NOMO-1 treated with dmso at 0.1 percent for 144 hours (cell line): ENCODE data around the gene INTS7.
"Not testable (repeated sequence)": the region's sequence is repeated elsewhere in the genome, so short reads cannot be mapped to it uniquely, and the experiment has no call there.

Experiments
- DNase-seq: peaks from one replicate; lab custom pipeline; 2025; ENCODE audit not compliant: unreplicated experiment; lab: John Stamatoyannopoulos, UW

The INTS7 gene

DNA sequence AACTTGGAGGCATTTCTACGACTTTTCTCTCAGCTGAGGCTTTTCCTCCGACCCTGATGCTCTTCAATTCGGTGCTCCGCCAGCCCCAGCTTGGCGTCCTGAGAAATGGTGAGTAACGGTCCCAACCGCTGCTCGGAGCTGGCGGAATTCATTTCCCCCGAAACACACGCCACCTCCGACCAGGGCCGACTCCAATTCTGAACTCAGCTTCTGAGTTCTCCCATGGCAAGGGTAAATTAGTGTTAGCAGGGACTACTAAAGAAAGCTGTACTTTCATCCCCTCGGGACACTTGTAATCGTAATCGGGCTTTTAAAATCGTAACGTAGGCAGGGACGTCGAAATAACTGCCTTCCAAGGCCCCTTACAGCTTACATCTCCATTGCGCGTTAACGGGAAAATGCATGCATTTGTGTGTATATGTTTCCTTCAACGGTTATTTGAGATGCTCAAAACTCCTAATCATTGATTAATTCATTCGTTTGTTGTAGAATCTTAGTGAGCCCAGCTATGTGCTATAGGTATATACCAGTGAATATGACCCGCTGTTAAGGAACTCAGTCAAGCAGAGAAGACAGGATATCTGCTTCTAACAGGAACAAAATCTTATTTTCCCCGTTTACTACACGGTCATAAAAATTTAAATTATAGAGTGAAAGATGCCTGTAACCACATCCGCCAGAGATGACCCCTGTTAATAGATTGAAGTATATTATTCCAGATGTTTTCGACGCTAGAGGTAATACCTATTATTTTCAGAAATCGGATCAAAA, 663 bp upstream of the INTS7 start:
- no peak for DNase-seq

DNA sequence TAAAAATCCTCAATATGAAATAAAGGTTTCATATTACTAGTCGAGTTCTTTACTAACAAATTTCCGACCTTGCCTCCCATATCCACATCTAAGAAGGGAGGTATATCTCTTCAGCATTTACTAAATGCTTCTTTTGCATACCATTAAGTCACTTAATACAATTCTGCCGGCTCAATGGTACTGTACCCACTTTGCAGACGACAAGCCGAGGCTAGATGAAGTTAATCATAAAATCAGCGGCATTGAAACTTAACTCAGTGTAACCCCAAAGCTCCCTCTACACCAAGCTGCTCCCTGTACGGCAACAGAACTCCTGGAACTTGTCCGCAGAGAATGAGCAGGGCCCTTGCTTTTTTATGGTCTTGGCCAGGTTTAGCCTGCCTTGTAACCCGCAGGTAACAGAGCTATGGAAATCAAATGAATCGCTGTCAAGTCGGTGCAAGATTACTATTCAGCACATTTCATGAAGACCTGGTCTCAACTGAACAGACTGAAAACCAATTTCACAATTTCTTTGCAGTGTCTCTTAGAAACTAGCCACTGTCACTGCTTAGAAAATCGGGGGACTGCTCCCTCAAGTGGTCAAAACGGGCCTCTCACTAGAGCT, 738 bp downstream of the INTS7 start:
- no peak for DNase-seq

DNA sequence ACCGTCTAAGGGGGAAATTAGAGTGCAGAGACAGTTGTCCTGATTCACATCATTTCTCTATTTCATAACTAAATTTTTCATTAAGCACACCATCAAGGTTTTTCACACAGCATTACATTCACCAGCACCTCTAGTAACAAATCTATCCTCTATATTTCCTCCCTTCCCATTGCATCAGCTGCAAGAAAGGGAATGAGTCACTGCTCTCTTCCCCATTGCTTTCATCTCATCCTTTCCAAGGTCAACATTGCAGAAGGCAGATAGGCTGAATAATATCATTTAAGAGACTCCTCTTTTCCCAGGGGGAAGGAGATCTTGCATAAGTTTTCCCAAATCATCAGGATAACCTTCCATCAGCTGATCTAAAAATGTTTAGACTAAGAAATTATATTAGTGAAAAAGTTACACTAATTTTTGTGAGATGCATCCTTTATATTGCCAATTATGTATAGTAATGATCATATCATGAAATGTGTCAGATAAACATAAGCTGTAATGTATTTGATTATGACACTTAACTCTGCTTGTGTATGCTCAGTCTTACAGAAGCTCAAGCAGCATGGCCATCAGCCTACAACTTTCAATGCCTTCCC, 4.3 kb downstream of the INTS7 start:
- no peak for DNase-seq

DNA sequence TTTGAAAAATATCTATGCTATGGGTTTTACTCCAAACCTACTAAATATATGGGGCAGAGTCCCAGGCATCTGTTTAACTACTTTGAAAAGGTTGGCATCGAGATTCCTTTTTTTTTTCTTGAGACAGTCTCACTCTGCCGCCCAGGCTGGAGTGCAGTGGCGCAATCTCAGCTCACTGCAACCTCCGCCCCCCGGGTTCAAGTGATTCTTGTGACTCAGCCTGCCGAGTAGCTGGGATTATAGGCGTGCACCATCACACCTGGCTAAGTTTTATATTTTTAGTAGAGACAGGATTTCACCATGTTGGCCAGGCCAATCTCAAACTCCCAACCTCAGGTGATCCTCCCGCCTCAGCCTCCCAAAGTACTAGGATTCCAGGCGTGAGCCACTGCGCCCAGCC, 7.6 kb downstream of the INTS7 start:
- DNase-seq, result not testable (repeated sequence)

DNA sequence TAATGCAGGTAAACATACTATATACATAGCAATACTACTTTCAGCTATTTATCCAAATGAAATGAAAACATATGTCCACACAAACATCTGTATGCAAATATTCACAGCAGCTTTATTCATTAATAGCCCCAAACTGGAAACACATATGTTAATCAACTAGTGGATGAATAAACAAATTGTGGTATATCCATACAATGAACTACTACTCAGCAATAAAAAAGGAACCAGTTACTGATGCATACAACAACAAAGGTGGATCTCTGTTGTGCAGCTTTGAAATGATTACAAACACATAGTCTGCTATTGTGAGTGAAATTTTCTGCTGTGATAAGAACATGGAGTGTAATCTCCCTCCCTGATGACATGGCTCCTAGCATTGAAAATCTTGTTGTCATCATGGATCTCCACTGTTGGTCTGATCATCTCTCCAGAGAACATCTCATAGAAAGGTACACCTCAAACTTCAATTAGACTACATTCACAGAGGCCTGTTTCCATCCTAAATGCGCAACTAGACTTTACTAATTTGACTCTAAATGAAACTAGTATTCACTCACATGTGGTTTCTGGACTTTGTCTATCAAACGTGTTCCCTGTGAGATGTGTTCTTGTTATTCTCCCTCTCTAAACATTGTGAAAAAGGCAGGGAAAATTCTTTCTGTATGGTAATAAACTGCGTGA, 10.7 kb downstream of the INTS7 start:
- no peak for DNase-seq

DNA sequence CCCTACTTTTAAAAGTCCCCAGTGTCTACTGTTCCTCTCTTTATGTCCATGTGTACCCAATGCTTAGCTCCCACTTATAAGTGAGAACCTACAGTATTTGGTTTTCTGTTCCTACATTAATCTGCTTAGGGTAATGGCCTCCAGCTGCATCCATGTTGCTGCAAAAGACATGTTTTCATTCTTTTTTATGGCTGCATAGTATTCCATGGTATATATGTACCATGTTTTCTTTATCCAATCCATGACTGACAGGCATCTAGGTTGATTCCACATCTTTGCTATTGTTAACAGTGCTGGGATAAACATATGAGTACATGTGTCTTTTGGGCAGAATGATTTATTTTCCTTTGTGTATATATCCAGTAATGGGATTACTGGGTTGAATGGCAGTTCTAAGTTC, 12.4 kb downstream of the INTS7 start:
- DNase-seq, result not testable (repeated sequence)

DNA sequence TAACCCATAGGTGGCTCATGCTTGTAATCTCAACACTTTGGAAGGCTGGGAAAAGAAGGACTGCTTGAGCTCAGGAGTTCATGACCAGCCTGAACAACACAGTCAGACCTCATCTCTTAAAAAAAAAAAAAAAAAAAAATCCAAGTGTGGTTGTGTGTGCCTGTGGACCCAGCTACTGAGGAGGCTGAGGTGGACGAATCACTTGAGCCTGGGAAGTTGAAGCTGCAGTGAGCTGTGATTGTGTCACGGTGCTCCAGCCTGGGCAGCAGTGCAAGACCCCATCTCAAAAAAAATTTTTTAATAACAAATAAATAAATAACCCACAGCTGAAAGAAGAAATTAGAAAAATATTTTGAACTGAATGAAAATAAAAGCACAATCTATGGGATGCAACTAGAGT, 13.8 kb downstream of the INTS7 start:
- DNase-seq, result no peak

DNA sequence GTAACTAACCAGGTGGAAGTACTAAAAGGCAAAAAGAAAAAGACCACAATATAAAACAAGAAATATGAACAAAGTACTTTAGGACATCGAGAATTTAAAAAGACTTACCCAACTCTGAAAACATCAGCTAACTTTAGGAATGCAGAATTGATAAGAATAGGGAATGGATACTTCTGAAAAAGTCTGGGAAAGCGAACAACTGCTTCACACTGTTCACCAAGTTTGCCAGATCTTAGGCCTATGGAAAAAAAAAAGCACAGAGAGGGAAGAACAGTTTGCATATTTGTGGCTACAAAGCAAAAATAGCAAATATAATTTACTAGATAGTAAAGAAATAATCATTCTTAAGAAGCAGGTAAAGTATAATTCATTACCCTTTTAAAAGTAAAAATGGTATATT, 14.4 kb downstream of the INTS7 start:
- DNase-seq, result no peak

DNA sequence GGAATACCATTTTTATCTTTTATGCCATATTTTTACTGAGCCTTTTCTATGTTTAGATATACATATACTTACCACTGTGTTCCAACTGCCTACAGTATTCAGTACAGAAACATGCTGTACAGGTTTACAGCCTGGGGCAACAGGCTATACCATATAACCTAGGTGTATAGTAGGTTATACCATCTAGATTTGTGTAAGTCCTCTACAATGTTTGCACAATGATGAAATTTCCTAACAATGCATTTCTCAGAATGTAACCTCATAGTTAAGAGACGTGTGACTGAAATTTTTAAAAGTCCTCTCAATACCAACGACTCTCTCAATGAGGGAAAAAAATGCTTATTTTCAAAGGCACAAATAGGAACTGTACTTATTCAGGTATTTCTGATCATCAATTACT, 21.7 kb downstream of the INTS7 start:
- no peak for DNase-seq

DNA sequence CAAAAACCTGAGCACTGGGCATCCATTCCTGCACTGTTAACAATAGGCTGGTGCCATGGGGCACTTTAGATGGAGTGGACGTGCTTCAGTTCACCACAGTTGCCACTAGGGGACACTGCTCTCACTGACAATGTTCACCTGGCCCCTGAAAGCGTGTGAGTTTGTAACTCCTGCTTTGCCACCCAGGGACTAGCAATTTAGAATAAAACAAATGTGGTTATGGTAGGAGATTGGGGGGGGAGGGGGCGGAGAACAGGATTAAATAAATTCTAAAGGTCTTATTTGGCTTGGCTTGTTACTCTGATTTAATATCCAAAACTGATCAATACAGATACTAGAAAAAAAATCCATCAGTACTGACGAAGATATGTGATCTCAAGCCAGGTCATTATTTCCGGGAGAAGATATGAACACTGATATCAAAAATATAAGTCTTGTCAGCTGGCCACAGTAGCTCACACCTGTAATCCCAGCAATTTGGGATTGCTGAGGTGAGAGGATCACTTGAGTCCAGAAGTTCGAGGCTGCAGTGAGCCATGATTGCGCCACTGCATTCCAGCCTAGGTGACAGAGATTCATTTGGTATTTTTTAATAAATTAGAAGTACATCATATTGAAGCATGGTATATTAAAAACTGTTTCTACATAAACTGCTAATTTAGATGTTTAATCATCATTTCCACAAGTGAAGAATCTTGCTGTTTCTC, 23.2 kb downstream of the INTS7 start:
- no peak for DNase-seq

DNA sequence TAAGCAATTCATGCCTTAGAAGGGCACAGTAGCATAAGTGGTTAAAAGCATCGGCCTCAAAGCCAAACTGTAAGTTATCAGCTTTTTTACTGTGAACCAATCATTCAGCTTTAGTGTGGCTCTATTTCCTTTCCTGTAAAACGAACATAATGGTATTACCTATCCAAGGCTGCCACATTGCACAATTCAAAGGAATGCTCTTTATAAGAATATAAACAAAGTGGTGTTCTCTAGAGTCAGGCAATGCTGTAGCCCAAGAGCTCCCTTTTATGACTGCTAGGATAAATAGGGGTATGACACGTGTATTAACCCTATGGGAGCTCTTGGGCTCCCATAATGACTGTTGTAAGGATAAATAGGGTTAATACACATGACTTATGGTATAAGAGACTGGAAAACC, 25.4 kb downstream of the INTS7 start:
- DNase-seq, result no peak

DNA sequence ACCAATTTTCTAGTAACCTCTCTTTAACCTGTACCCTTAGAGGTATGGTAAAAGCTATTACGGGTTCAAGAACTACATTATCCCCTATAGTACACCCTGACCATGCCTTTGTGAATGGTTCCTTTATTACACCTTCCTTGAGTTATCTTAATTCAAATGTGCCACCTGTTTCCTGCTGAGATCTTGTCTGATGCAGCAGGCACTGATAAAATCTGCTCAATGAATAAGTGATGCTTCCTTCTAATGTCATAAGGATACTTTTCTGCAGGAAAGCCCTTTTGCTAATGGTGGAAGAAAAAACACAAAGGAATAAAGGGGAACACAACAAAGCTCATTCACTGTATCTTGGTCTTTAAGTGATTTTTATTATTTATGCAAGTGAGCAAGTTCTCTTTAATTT, 25.8 kb downstream of the INTS7 start:
- DNase-seq, result no peak

DNA sequence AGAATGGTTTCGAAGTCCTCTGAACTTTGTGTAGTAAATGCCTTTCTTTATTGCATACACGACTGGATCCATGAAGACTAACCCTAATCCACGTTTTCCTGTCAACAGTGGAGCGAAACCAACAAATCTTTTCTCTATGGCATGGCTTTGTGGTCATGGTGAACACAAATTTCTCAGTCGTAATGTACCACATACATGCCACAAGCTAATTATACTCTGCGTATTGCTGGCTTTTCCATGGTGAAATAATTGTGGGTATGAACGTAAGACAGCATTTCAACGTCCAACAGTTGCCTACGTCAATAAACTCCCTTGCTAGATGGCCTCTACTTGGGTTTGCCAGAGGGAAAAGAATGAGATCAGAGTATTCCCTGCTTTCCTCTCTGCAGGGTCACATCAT, 27.5 kb downstream of the INTS7 start:
- DNase-seq, result no peak

DNA sequence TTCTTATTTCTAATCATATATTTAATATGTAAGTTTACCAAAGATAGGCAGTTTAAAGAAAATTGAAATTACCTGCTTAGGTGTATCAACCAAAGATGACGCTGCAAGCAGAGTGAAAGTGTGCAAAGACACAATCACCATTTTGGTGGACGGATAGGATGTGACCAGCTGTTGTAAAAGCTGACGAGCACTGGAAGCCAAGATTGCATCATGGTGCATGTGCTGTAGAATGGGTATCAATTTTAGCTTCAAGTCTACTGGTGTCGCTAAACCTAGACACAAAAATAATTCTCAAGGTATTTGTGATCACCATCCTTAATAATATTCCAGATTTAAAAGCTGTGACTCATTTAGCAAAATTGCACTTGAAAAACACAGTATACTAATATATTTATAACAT, 28.2 kb downstream of the INTS7 start:
- DNase-seq, result no peak

DNA sequence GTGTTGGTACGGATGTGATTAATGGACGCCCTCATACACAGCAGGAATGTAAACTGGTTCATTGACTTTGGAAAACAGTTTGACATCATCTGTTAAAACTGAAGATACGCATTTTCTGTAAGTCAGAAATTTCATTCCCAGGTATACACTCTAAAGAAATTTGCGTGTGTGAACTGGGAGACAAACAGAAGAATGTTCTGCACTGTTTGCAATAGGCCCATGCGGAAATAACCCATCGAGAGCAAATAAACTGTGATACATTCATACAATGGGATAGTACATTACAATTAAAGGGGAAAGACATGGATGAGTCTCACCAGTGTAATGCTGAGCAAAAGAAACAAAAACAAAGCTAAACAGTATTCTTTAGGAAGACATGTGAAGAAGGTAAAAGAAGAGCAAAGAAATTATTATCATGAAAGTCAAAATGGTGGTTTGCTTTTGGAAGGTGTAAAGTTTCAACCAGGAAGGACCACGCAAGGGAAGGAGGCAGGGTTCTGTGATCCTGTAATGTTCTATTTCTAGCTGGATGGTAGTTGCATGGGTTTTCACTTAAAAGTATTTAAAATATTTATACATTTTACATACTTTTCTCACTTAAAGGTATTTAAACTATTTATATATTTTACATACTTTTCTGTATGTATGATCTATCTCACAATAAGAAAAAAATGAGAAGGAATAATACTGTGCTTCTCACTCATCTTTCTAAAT, 30.3 kb downstream of the INTS7 start:
- DNase-seq, result no peak

DNA sequence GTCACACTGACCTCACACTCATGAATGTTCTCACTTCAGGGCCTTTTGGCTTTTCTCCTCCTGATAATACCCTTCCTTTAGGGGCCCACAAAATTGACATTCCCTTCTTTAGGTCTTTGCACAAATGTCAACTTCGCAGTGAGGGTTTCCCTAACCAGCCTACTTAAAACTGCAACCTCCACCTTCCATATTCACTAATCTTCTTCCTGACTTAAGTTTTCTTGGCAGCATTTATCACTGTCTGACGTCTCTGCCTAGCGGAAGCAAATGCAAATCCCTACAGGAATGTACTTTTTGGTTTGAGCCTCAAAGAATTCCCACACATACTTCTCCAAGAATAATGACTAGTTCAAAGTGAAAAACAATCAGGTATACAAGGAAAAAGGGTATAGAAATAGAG, 32.8 kb downstream of the INTS7 start:
- DNase-seq, result no peak

DNA sequence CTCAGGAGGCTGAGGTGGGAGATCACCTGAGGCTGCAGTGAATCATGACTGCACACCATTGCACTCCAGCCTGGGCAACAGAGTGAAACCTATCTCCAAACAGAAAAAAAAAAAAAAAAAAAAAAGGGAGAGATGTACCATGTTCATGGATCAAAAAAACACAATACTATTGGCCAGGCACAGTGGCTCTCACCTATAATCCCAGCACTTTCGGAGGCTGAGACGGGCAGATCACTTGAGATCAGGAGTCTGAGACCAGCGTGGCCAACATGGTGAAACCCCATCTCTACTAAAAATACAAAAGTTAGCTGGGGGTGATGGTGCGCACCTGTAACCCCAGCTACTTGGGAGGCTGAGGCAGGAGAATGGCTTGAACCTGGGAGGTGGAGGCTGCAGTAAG, 37.9 kb downstream of the INTS7 start:
- DNase-seq, result not testable (repeated sequence)

DNA sequence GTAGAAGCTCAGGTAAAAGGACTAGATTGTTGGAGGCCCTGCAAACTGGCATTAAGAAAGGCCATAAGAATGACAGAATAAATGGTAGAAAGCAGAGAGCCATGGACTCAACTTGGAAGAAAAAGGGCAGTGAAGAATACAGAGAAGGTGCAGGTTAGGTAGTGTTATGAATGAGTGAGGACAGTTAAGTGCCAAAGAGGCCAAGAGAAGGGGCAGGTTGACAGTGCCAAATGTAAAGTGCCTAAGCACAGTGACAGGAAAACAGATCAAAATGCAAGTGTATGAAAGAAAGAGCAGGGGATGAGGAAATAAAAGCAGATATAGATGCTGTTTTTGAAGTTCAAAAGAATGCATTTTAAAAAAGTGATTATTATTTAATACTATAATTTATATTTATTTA, 43.7 kb downstream of the INTS7 start:
- no peak for DNase-seq

DNA sequence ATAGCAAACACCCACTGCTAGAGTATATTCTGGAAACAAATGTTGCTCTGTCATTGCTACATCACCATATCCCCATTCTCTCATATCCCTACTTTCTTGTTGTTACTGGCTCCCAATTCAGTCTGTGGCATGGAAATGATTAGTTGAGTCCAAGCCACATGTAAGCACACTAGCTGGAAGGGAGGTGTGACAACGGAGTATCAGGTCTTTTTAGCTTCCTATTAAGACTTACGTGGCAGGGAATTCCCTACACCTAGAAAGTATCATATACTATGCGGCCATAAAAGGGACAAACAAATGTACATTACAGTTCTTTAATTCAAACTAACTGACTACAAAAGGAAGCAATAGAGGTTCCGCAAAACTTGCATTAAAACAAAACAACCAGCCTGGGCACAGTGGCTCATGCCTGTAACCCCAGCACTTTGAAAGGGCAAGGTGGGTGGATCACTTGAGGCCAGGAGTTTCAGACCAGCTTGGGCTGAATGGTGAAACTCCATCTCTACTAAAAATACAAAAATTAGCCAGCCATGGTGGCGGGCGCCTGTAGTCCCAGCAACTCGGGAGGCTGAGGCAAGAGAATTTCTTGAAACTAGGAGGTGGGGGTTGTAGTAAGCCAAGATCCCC, 48.6 kb downstream of the INTS7 start:
- no peak for DNase-seq

DNA sequence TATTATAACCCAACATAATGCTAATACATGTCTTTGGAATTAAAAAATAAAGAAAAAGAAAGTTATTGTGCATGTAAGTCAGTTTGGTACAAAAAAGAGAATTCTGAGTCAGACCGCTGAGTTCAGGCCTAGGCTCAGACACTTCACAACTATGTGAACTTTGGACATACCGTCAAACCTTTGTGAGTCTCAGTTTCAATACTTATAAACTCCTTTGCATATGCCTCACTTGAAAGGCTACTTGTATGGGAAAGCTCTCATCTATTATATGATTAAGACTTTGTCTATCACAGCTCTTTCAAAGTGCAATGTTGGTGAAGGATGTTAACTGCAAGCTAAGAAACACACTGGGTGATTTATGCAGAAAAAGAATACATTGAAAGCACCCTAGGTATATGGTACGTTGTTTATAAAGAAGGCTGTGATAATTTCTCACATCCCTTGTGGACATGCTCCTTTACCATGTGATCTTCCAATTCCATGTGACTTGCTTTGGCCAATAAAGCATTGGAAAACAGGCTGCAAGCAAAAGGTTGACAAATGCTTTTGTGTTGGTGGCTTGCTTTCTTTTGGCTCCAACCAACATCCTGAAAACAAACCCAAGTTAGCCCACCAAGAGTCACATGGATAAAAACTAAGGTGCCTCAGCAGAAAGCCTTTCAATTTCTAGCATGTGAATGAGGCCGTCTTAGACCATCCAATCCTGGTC, 49.6 kb downstream of the INTS7 start:
- DNase-seq, result no peak
